Testis (tissue), 3 donors: ENCODE results near the gene ANTXR2. TPM values are rescaled to one million over a fixed set of nuclear protein-coding genes. Genes with fewer than 3 reads are reported as not detected.

Source experiments
- DNase-seq: peaks from one replicate; pipeline ENCODE4 v3.0.0-alpha.2; 2019
- H3K27ac ChIP-seq, 2 donors: fragments of 200-600 bp; sonication (generic); one replicate each; pipeline ENCODE4 v1.5.1; 2019
- H3K27me3 ChIP-seq: fragments of 200-600 bp; sonication (generic); one replicate; pipeline ENCODE4 v1.5.1; 2019
- H3K36me3 ChIP-seq: fragments of 200-600 bp; sonication (generic); one replicate; pipeline ENCODE4 v1.5.1; 2017; ENCODE audit warnings: low read depth; ENCODE audit errors: missing control alignments
- H3K4me1 ChIP-seq: fragments of 200-600 bp; sonication (generic); one replicate; pipeline ENCODE4 v1.5.1; 2019
- H3K4me3 ChIP-seq, 2 donors: fragments of 200-600 bp; sonication (generic); one replicate each; pipeline ENCODE4 v1.5.1; 2017 to 2019
- H3K9me3 ChIP-seq: fragments of 200-600 bp; sonication (generic); one replicate; pipeline ENCODE4 v1.5.1; 2017
- POLR2A ChIP-seq: fragments of 450-650 bp; IDR thresholded peaks from one replicate; pipeline ENCODE4 v1.6.1; 2017; ENCODE audit warnings: antibody characterized with exemption, mild to moderate bottlenecking, moderate library complexity
- WGBS, 2 donors: methylation state at CpG; one replicate each; pipeline ENCODE4 v1.1.5; 2018; 5-methylcytosine and 5-hydroxymethylcytosine counted together
- intact Hi-C: fragments of 100-400 bp; cut with DNase I; formaldehyde crosslinking; loops from one replicate; pipeline ENCODE4 v1.15.1; 2023; ENCODE audit warnings: low total_unique reads
- polyA plus RNA-seq: library from polyadenylated mRNA; stranded (reverse); fragments of 350-450 nt; fragmentation: Illumina TruSeq; extraction: RNeasy Lipid Tissue Mini Kit (QIAGEN cat#74804); gene quantifications from one replicate; pipeline ENCODE4 v1.2.3, GENCODE V29; 2014; ENCODE audit warnings: low read depth, low replicate concordance; ENCODE audit not compliant: insufficient read depth
- total RNA-seq, 2 donors: library from RNA; depleted of rRNA; stranded (reverse); fragments of >200 nt; gene quantifications; one replicate each; pipeline ENCODE4 v1.2.3, GENCODE V29; 2016
- TF ChIP-seq, protein P1 (sequence below), 3 experiments: fragments of 450-650 bp in 2 of 3; fragments of 200-600 bp in 1 of 3; sonication (generic) in 1 of 3; IDR thresholded peaks; one replicate each; pipeline ENCODE4 v1.5.1; 2016 to 2019; ENCODE audit warnings: antibody characterized with exemption in 3 of 3, mild to moderate bottlenecking in 2 of 3, moderate library complexity in 1 of 3

The ANTXR2 gene
- total and polyA plus RNA-seq, 3 donors from 2014 or later = 23.8 to 30.8 (median 30.4) TPM

GRCh38 chr4:79949178-79949577 lies 123.9 kb downstream of the ANTXR2 start:
- no peaks in the 10 kb centered on the region for H3K9me3 ChIP-seq
- H3K36me3 ChIP-seq = no peaks in the 10 kb centered on the region
- no peak overlapping the region for H3K4me3 ChIP-seq
- no peak overlapping the region for H3K27ac ChIP-seq
- no peaks in the 10 kb centered on the region for H3K27me3 ChIP-seq
- WGBS, 2 donors = 96 to 100% methylated on average over 2 of the region's 2 CpGs
- intact Hi-C loops = no loop called here
- no peak for DNase-seq
- H3K4me1 ChIP-seq = no peaks in the 10 kb centered on the region
- TF ChIP-seq, protein P1, sequence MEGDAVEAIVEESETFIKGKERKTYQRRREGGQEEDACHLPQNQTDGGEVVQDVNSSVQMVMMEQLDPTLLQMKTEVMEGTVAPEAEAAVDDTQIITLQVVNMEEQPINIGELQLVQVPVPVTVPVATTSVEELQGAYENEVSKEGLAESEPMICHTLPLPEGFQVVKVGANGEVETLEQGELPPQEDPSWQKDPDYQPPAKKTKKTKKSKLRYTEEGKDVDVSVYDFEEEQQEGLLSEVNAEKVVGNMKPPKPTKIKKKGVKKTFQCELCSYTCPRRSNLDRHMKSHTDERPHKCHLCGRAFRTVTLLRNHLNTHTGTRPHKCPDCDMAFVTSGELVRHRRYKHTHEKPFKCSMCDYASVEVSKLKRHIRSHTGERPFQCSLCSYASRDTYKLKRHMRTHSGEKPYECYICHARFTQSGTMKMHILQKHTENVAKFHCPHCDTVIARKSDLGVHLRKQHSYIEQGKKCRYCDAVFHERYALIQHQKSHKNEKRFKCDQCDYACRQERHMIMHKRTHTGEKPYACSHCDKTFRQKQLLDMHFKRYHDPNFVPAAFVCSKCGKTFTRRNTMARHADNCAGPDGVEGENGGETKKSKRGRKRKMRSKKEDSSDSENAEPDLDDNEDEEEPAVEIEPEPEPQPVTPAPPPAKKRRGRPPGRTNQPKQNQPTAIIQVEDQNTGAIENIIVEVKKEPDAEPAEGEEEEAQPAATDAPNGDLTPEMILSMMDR (IDR thresholded peaks at IDR 0.05) = no peak
- no peak for TF ChIP-seq POLR2A

DNA sequence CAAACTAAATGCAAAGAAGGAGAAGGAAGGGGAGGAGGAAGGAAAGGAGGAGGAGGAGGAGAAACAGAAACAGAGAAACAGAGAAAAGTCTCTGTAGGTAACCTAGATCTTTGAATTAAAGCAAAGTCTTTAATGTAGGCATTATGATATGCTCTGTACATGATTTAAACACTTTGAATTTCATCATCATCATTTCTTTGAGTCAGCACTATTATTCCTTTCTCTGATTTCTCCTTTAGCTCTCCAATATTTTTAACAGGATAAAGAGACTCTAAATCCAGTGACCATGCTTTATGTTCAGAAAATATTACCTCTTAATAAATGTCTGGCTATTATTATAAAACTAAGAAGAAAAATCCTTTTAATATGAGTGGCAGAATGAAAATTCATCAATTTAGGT lies 124.3 kb downstream of the ANTXR2 start:
- Histone ChIP-seq H3K27me3 (no peaks in the 10 kb centered on the region), H3K36me3 (no peaks in the 10 kb centered on the region), H3K9me3 (no peaks in the 10 kb centered on the region), H3K27ac (no peak overlapping the region), H3K4me1 (no peaks in the 10 kb centered on the region), H3K4me3 (no peak overlapping the region)
- intact Hi-C loops = no loop called here
- TF ChIP-seq POLR2A = no peak
- TF ChIP-seq, protein P1 (IDR thresholded peaks at IDR 0.05) = no peak
- DNase-seq = no peak

- no peak for TF ChIP-seq POLR2A
- TF ChIP-seq, protein P1 (IDR thresholded peaks at IDR 0.05) = no peak
- WGBS, 2 donors = 74 to 85% methylated on average over 3 of the region's 3 CpGs
- H3K9me3 ChIP-seq = no peaks in the 10 kb centered on the region
- DNase-seq = no peak
- H3K27me3 ChIP-seq = no peaks in the 10 kb centered on the region
- H3K4me1 ChIP-seq = no peaks in the 10 kb centered on the region
- H3K4me3 ChIP-seq = no peak overlapping the region
- intact Hi-C loops = no loop called here
- H3K36me3 ChIP-seq = no peaks in the 10 kb centered on the region
- no peak overlapping the region for H3K27ac ChIP-seq
Observed at GRCh38 chr4:79948261-79948660, 124.8 kb downstream of the ANTXR2 start.

GRCh38 chr4:79947386-79947785 lies 125.6 kb downstream of the ANTXR2 start:
- Histone ChIP-seq H3K27ac (no peak overlapping the region), H3K36me3 (no peaks in the 10 kb centered on the region), H3K9me3 (no peaks in the 10 kb centered on the region), H3K27me3 (no peaks in the 10 kb centered on the region), H3K4me1 (no peaks in the 10 kb centered on the region), H3K4me3 (no peak overlapping the region)
- WGBS, 2 donors = 95% methylated on average over 1 of the region's 1 CpG
- intact Hi-C loops = no loop called here
- TF ChIP-seq, protein P1 (IDR thresholded peaks at IDR 0.05) = no peak
- TF ChIP-seq POLR2A = no peak
- no peak for DNase-seq

GRCh38 chr4:79935274-79935673 lies 137.8 kb downstream of the ANTXR2 start:
- TF ChIP-seq, protein P1 (IDR thresholded peaks at IDR 0.05) = no peak
- TF ChIP-seq POLR2A = no peak
- Histone ChIP-seq H3K36me3 (no peaks in the 10 kb centered on the region), H3K9me3 (no peaks in the 10 kb centered on the region), H3K27ac (no peak overlapping the region), H3K4me3 (no peak overlapping the region), H3K4me1 (no peaks in the 10 kb centered on the region), H3K27me3 (no peaks in the 10 kb centered on the region)
- WGBS, 2 donors = 72 to 85% methylated on average over 1 of the region's 1 CpG
- no peak for DNase-seq
- intact Hi-C loops = no loop called here
